ENCODE measurements around the gene NEXN.

DNA sequence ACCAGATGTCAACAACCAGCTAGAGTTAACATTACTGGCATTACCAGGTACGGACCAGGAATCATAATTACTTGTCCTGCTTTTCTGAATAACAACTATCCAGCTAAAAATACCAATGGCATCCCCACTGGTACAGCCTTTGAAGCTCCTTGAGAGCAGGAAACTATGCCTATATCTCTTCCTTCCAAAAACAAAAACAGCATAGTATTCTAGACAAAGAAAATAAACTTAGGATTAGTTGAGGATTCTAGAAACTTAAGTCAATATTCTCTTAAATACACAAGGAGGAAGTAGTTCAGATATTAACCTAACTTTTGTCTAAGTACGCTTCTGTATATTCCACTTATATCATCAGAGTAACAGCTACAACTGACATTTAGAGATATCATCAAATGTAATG is 87.5 kb downstream of the NEXN start:
- no peak for TF ChIP-seq EZH2phosphoT487 (IDR thresholded peaks at IDR 0.05; ENCODE audit: borderline replicate concordance, low read depth, low read length)
- TF ChIP-seq, protein P1, sequence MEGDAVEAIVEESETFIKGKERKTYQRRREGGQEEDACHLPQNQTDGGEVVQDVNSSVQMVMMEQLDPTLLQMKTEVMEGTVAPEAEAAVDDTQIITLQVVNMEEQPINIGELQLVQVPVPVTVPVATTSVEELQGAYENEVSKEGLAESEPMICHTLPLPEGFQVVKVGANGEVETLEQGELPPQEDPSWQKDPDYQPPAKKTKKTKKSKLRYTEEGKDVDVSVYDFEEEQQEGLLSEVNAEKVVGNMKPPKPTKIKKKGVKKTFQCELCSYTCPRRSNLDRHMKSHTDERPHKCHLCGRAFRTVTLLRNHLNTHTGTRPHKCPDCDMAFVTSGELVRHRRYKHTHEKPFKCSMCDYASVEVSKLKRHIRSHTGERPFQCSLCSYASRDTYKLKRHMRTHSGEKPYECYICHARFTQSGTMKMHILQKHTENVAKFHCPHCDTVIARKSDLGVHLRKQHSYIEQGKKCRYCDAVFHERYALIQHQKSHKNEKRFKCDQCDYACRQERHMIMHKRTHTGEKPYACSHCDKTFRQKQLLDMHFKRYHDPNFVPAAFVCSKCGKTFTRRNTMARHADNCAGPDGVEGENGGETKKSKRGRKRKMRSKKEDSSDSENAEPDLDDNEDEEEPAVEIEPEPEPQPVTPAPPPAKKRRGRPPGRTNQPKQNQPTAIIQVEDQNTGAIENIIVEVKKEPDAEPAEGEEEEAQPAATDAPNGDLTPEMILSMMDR (conservative IDR thresholded peaks at IDR 0.05; ENCODE audit: low read length) = no peak

Data from OCI-LY7 (cell line).